HG03039 (cell line): Measurements from ENCODE around the gene MFAP1.
"Not testable (repeated sequence)": the region's sequence is repeated elsewhere in the genome, so short reads cannot be mapped to it uniquely, and the experiment has no call there.

ENCODE experiments used
- ATAC-seq: cut with Tn5 transposase; IDR thresholded peaks from one replicate; pipeline ENCODE4 v1.9.1; 2021; ENCODE audit warnings: mild to moderate bottlenecking, moderate library complexity; ENCODE audit not compliant: unreplicated experiment

Gene MFAP1, protein sequence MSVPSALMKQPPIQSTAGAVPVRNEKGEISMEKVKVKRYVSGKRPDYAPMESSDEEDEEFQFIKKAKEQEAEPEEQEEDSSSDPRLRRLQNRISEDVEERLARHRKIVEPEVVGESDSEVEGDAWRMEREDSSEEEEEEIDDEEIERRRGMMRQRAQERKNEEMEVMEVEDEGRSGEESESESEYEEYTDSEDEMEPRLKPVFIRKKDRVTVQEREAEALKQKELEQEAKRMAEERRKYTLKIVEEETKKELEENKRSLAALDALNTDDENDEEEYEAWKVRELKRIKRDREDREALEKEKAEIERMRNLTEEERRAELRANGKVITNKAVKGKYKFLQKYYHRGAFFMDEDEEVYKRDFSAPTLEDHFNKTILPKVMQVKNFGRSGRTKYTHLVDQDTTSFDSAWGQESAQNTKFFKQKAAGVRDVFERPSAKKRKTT

DNA sequence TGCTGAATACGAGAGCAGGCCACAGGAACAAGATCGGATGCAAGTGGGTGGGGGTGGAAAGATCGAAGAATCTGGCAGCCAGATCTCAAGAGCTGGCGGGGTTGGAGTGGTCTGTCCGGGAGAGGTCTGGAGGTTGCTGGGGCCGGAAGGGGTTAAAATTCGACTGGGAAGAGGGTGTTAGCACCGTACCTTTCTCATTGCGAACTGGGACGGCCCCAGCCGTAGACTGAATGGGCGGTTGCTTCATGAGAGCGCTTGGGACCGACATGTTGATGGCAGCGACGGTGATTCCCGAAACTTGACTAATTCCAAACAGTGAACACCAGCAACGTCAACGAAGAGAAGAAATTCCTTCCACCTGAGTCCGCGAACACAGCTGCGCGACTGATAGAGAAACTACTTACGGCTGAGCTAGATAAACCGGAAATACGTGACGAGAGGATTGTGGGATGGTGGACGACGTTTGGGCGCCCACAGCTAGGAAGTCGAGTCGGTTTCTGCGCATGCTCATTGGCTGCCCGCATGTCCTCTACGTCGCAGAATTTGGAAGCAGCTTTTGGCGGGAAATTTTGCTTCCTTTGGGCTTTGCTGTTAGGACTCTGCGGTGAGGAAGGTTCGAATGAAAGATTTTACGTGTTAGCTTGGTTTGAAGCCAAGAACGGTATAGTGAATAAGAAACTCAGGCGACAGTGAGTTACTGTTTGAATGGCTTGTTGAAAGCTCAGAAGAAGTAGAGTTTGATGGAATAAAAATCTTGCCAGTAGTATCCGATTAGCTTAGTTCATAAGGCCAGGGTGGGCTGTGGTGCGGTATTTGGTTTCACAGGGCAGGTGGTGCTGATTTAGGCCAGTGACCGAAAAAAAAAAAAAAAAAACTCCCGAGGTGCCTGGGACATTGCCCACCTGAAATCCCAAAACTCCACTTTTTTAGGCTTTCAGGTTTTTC is at the start of gene MFAP1:
Gene MFAP1 (minus strand): TSS at position 389 of the 945 bp plus-strand sequence. CDS start 121 bp downstream, at position 268.
- peak; percentile 58 for ATAC-seq

DNA sequence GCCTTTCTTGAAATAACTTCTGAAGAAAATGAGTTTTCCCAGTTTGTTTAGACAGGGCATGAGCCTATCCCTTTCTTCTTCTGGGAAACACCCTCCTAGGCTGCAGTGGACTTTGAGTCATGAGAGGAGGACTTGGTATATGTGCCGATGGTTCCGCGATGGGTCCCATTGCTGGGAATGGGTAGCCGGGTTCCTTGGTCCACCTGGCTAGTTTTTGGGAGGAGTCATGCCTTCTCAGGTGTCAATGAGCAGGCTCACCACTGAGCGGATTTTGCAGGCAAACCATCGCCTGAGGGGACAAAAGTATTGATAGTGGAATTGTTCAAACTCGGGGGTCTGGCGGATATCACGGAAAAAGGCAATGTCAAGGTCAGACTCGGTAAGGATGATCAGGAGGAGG is 49.2 kb upstream of the MFAP1 start:
- ATAC-seq, result no peak

DNA sequence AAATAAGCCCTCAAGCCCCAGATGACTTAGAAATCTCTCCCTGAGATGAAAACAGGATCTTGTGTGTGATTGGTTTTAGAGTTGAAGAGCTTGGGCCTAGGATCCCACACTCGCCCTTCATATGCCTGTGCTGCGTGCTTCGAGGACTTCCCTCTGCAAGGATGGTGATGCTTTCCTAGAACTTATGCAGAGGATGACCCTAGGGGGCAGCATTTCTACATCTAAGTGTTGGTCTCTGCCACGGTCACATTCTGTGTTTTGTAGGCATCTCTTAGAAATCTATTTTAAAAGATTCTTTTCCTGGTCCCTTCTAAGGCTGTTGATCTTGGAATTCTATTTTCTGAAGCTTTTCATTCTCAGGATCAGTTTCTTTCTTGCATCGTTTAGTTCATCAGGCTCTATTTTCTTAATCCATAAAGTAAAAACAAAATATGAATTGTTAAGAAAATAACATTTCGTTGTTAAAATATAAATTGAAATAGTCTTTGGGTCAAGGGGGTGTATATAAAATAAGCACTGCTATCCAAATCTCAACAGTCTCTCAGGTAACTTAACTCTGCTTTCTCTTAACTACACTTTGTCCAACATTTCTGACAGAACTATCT is 48.0 kb upstream of the MFAP1 start:
- no peak for ATAC-seq

DNA sequence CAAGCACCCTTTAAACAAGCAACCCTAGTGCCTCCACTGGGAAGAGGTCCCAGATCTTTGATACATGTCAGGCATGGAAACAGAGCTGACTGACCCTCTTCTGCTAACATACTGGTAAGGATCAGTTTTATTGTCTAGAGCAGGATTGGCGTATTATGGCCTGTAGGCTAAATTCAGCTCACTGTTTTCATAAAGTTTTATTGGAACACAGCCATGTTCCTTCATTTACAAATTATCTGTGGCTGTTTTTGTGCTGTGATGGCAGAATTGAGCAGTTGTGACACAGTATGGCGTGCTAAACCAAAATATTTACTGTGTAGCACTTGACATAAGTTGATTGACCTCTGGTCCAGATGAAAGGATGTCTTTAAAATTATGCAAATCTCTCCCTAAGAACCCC is 47.3 kb upstream of the MFAP1 start:
- ATAC-seq, result no peak

DNA sequence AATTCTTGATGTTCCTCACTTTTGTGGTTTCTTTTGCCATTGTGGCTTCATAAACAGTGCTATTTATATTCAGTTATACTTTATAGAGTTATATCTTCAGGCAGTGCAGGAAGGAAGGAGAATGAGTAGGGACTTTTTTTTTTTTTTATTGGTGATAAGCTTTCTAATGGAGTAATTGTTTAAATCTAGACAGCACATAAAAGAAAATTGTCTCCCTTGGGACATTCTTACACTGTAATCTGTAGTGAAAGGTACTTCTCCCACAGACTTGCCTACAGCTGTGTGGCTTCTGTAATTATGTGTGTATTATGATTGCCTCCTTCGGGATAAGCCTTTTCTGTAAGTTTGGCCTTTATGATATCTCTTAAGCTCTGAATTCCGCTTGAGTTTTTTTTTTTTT is 43.9 kb upstream of the MFAP1 start:
- ATAC-seq, result no peak

DNA sequence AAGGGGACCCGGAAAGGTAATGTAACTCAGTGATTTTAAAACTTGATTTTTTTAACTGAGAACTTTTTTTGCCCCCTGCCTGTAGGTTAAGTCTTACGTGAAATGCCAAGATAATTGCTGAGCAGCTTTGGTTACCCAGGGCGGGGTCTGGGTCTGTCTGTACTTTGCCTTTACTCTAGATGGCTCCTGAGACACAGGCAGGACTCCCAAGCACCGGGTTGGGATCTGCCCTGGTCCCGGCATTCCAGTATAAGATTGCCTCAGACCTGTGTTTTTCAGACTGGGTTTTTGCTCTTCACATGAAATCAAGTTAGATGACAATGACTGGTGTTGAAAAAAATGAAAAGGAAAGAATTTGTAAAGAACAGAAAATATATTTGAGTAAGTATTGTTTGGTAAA is 42.6 kb upstream of the MFAP1 start:
- no peak for ATAC-seq

DNA sequence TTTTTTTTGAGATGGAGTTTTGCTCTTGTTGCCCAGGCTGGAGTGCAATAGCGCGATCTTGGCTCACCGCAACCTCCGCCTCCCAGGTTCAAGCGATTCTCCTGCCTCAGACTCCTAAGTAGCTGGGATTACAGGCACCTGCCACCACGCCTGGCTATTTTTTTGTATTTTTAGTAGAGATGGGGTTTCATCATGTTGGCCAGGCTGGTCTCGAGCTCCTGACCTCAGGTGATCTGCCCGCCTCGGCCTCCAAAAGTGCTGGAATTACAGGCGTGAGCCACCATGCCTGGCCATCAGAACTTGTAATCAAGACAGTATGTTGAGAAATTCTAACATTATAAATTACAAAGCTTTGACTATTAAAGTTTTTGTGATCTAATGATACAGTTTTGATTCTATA is 42.1 kb upstream of the MFAP1 start:
- ATAC-seq, result not testable (repeated sequence)

DNA sequence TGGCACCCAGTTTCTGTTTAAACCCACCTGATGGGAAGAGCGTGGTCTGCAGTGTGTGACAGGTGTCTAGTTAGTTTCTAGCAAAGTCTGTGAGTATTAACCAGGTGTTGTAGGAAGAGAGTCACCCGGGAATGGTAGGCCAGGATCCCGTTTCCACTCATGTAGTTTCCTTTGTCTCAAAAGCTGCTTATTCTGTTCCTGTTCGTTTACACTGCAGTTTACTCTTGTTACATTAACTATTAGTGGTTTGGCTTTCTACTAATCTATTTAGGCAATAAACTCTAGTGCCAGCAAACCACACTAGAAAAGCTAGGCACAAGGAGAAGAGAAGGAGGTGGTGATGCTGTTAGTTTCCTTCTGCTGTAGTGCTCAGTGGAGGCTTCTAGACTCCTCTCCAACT is 35.1 kb upstream of the MFAP1 start:
- ATAC-seq, result no peak

DNA sequence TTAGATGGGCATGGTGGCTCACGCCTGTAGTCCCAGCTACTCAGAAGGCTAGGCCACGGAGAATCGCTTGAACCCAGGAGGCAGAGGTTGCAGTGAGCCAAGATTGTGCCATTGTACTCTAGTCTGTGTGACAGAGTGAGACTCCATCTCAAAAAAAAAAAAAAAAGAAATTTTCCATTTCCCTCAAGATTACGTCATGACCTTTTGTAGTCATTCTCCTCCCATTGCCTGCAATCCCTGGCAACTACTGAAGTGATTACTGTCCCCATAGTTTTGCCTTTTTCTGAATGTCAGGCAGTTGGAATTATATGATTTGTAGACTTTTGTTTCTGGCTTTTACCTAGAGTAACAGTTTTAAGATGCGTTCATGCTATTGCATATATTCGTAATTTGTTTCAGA is 30.3 kb upstream of the MFAP1 start:
- ATAC-seq, result no peak

DNA sequence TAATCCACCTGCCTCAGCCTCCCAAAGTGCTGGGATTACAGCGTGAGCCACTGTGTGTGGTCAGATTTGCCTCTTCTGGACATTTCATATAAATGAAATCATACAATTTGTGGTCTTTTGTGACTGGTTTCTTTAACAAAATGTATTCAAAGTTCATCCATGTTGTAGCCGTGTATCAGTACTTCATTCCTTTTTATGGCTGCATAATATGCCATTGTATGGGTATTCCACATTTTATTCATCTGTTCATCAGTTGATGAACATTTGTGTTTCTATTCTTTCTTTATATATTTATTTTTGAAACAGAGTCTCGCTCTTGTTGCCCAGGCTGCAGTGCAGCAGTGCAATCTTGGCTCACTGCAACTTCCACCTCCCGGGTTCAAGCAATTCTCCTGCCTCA is 28.1 kb upstream of the MFAP1 start:
- ATAC-seq, result no peak

DNA sequence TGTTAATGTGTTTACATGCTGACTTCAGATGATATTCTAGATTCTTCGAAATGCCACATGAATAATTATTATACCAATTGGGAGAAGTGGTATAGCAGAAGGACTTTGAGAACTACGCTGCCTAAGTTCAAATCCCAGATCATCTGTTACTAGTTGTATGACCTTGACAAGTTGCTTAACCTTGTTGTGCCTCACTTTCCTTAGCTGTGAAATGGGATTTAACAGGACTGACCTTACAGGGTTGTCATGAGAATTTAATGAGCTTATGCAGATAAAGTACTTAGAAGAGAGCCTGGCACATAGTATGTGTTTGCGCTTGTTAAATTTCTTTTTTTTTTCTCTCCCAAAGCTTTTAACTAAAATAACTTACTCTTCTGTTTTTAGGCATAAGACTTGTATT is 26.8 kb upstream of the MFAP1 start:
- ATAC-seq, result no peak

DNA sequence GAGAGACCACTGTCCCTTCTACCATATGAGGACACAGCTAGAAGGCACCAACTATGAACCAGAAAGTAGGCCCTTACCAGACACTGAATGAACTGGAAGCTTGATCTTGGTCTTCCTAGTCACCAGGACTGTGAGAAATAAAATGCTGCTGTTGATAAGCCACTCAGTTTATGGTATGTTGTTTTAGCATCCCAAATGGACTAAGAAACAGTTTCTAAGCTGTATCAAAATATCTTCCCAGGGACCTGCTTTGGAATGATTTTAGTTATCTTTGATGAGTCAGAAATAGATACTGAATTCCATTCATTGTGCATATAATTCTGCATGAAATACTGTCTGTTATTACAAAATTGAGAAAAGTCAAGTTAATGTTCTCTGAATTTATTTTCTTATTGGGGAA is 20.9 kb upstream of the MFAP1 start:
- ATAC-seq, result no peak

DNA sequence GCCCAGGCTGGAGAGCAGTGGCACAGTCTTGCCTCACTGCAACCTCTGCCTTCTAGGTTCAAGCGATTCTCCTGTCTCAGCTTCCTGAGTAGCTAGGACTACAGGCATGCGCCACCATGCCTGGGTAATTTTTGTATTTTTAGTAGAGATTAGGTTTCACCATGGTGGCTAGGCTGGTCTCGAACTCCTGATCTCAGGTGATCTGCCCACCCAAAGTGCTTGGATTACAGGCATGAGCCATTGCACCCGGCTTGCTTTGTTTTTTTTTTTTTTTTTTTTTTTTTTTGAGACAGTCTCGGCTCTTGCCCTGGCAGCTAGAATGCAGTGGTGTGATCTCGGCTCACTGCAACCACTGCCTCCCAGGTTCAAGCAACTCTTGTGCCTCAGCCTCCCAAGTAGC is 8.0 kb upstream of the MFAP1 start:
- not testable (repeated sequence) for ATAC-seq

DNA sequence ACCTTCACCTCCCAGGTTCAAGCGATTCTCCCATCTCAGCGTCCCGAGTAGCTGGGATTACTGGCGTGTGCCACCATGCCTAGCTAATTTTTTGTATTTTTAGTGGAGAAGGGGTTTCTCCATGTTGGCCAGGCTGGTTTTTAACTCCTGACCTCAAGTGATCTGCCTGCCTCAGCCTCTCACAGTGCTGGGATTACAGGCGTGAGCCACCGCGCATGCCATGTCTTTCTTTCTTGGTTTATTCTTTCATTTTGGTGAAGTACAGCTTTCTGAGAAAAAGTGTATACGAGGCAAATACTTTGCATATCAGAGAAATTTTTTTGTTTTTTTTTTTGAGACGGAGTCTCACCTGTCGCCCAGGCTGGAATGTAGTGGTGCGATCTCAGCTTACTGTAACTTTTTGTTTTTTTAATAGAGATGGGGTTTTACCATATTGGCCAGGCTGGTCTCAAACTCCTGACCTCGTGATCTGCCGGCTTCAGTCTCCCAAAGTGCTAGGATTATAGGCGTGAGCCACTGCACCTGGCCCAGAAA is 7.1 kb upstream of the MFAP1 start:
- not testable (repeated sequence) for ATAC-seq

DNA sequence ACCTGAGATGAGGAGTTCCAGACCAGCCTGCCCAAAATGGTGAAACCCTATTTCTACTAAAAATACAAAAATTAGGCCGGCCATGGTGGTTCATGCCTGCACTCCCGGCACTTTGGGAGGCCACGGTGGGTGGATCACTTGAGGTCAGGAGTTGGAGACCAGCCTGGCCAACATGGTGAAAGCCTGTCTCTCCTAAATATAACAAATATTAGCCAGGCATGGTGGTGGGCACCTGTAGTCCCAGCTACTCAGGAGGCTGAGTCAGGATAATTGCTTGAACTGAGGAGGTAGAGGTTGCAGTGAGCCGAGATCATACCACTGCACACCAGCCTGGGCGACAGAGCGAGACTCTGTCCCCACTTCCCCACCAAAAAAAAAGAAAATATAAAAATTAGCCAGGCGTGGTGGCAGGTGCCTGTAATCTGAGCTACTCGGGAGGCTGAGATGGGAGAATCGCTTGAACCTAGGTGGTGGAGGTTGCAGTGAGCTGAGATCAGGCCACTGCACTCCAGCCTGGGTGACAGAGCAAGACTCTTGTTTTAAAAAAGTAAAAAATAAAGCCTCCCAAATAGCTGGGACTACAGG is 6.3 kb upstream of the MFAP1 start:
- not testable (repeated sequence) for ATAC-seq

DNA sequence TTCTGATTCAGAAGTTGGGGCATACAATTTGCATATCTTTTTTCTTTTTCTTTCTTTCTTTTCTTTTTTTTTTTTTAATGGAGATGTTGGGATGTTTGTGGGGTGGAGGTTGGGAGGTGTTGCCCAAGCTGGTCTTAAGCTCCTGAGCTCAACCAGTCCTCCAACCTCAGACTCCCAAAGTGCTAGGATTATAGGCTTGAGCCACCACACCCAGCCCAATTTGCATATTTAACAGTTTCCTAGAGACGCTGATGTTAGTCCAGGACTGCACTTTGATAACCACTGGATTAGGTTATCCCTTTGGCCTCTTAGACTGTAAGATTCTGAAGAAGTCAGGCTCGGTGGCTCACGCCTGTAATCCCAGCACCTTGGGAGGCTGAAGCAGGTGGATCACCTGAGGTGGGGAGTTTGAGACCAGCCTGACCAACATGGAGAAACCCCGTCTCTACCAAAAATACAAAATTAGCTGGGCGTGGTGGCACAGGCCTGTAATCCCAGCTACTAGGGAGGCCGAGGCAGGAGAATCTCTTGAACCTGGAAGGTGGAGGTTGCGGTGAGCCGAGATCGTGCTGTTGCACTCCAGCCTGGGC is 5.6 kb upstream of the MFAP1 start:
- ATAC-seq, result not testable (repeated sequence)

DNA sequence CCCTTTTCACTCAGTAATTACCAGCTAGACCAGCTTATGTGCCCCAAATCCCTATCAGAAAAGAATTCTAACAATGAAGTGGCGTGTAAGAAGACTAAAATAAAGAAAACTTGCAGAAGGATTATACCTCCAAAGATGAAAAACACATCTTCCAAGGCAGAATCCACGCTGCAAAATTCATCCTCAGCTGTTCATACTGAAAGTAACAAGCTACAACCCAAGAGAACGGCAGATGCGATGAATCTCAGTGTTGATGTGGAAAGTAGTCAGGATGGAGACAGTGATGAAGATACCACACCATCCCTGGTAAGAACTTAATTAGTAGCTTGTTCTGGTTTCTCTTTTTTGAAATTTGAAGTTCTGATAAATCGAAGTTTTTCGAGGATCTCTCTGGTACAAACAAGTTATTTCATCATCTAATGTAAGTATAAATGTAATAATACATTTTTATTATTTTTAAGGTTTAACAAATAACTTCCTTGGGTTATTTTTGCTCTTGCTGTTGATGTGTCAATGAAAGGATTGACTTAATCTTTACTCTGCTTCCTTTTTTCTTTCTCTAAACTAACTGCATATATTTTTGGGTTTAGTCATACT is 3.7 kb upstream of the MFAP1 start:
- ATAC-seq, result no peak

DNA sequence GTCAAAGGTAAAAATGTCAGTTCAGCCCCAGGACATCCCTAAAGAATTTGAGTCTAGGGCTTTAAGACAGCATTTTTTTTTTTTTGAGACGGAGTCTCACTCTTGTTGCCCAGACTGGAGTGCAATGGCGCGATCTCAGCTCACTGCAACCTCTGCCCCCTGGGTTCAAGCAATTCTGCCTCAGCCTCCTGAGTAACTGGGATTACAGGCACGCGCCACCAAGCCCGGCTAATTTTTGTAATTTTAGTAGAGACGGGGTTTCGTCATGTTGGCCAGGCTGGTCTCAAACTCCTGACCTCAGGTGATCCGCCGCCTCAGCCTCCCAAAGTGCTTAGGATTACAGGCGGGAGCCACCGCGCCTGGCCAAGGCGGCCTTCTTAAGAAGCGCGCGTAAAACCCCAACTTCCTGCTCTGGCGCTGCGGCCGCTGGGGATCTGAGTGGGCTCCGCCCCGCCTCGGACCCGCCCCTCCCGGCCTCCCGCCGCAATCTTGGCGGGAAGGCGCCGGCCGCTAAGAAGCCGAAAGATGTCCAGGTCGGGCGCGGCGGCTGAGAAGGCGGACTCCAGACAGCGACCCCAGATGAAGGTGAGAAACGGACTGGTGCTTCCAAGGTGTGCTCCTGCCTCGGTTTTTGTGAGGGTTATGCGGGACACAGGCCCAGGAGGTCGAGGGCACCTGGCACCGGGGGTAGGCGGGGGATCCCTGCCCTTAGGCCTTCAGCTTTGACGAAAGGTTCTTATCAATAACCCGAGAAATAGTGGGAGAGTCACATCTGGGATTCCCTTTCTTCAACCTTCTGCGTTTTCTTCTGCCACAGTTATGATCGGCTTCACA is 2.2 kb upstream of the MFAP1 start, which contains the start of gene WDR76:
Gene WDR76 (plus strand): TSS at position 495 of the 834 bp plus-strand sequence. CDS start 31 bp downstream, at position 526.
- ATAC-seq, result peak; percentile 60

DNA sequence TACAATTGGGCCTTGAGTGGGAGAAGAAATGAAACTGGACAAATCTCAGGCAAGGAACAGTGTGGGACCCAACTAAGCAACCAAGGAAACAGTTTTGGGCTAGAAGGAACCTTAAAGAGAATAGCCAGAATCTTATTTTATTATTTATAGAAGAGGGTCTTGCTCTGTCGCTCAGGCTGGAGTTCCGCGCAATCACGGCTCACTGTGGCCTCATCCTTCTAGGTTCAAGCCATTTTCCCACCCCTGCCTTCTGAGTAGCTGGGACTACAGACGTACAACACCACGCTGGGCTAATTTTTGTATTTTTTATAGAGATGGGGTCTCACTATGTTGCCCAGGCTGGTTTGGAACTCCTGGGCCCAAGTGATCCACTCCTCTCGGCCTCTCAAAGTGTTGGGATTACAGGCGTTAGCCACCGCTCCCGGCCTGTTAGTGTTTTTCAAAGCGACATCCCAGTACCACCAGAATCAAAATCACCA is 1.6 kb upstream of the MFAP1 start:
- ATAC-seq, result no peak
